ENCODE data around the gene POU4F1. TPM values are rescaled to one million over a fixed set of nuclear protein-coding genes. Genes with fewer than 3 reads are reported as not detected.

Gene POU4F1
- total RNA-seq, 2 donors from 2014 or later = not detected

DNA sequence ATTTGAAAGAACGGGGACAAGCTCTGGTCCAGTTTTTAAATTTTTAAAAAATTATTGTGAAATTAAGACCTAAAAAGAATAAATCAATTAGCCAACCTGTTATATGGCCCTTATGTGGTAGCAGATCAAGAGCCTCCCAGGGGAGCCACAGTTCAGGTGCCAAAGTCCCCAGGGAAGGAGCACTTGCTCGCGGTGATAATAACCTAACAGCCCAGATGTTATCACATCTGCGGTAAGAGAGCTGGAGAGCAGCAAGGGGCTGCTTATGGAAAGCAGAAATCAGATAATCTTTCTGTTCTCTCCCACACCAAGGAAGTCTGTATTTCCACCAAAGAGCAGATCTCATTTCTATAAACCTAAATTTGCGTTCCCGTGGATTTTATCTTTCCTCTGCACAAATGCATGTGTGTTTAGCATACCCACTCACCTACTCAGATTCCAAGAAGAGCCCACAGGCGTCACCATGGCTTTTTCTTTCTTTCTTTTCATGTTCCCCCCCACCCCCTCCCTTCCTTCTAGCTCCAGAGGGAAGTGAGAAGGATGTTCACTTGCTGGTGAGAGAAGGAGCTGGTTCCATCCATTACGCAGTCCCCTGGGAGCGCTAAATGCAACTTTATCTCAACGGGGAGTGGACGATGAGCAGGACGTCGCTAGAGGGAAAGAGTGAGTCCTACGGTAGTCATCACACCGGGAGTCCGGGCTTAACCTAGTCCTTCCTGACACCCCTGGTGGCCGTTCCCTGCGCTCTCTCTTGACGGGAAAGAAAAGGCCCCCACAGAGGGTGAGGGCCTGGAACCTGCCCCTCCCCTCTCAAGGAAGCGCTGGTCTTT, 1.6 kb upstream of the POU4F1 start:
- Histone ChIP-seq H3K27ac (no peak overlapping the region), H3K9me3 (no peaks in the 10 kb centered on the region), H3K9ac (ENCODE audit: low read depth in 2 of 2, low read length in 2 of 2) (no peak overlapping the region), H3K36me3 (no peaks in the 10 kb centered on the region), H3K4me1 (peaks cover 17% of the 10 kb centered on the region), H3K4me3 (no peak overlapping the region), H3K27me3 (peaks cover 91% of the 10 kb centered on the region)
- intact Hi-C loops (cut with DNase I) = loop anchor here (5.0 kb wide), 1 partner anchor 52 kb away; the partner anchor contains the start of gene OBI1
- TF ChIP-seq, protein P1, sequence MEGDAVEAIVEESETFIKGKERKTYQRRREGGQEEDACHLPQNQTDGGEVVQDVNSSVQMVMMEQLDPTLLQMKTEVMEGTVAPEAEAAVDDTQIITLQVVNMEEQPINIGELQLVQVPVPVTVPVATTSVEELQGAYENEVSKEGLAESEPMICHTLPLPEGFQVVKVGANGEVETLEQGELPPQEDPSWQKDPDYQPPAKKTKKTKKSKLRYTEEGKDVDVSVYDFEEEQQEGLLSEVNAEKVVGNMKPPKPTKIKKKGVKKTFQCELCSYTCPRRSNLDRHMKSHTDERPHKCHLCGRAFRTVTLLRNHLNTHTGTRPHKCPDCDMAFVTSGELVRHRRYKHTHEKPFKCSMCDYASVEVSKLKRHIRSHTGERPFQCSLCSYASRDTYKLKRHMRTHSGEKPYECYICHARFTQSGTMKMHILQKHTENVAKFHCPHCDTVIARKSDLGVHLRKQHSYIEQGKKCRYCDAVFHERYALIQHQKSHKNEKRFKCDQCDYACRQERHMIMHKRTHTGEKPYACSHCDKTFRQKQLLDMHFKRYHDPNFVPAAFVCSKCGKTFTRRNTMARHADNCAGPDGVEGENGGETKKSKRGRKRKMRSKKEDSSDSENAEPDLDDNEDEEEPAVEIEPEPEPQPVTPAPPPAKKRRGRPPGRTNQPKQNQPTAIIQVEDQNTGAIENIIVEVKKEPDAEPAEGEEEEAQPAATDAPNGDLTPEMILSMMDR (IDR thresholded peaks at IDR 0.05) = no peak
- no peak for DNase-seq

DNA sequence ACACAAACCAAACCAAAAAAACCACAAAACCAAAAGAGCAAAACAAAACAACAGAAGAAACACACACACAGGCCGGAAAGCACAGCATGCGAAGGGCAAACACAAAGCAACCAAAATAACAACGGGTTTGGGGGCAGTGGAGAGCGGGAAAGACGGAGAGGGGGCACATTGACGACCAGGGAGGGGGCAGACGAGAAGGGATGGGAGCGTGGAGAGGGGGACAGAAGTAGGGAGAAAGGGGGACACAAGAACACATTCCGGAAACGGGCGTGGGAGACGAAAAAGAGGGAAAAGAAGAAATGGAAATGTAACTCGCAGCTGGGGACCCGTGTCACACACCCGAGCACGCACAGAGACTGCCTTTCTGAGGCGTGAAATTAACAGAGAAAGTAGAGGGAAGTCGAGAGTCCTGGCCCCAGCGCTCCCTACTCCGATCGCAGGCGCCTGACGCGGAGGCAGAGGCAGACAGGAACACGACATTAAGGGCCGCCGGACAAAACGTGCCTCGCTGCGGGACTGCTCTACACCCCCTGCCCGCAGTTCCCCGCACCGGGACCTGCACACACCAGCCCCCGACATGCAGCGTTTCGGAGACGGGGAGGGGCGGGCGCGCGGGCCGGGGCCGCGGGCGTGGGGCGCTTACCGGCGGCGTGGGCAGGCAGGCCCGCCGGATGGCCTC, 652 bp downstream of the POU4F1 start:
- no peak for DNase-seq
- Histone ChIP-seq H3K4me1 (peaks cover 11% of the 10 kb centered on the region), H3K36me3 (no peaks in the 10 kb centered on the region), H3K9me3 (no peaks in the 10 kb centered on the region), H3K27ac (no peak overlapping the region), H3K9ac (ENCODE audit: low read depth in 2 of 2, low read length in 2 of 2) (peak overlapping the region in 1 of 2 donors; percentile 27), H3K4me3 (peak overlapping the region; percentile 32), H3K27me3 (peaks cover 91% of the 10 kb centered on the region)
- TF ChIP-seq, protein P1 (IDR thresholded peaks at IDR 0.05) = no peak
- intact Hi-C loops (cut with DNase I) = no loop called here

DNA sequence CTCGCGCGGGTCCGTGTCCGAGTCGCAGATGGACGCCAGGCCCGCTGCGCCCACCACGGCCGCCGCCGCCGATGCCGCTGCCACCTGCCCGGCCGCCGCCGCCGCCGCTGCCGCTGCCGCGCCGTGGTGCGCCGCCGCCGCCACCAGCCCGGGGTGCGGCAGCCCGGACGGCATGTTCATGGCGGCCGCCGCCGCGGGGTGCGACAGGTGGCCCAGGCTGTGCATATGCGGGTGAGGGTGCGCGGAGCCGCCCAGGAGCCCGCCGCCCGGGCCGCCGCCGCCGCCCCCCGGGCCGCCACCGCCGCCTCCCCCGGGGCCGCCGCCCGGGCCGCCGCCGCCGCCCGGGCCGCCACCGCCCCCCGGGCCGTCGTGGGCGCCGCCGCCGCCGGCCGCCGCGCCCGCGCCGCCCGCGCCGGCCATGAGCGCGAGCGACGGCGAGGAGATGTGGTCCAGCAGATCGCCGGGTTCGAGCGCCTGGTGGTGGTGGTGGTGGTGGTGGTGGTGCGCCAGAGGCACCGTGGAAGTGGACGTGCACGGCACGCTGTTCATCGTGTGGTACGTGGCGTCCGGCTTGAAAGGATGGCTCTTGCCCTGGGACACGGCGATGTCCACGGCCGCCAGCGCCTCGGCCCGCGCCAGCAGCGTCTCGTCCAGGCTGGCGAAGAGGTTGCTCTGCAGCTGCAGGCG, 1.3 kb downstream of the POU4F1 start:
- Histone ChIP-seq H3K9me3 (no peaks in the 10 kb centered on the region), H3K4me3 (peak overlapping the region; percentile 15), H3K9ac (ENCODE audit: low read depth in 2 of 2, low read length in 2 of 2) (no peak overlapping the region), H3K36me3 (no peaks in the 10 kb centered on the region), H3K27me3 (peaks cover 91% of the 10 kb centered on the region), H3K4me1 (peaks cover 11% of the 10 kb centered on the region), H3K27ac (no peak overlapping the region)
- no peak for DNase-seq
- intact Hi-C loops (cut with DNase I) = no loop called here
- TF ChIP-seq, protein P1 (IDR thresholded peaks at IDR 0.05) = no peak

DNA sequence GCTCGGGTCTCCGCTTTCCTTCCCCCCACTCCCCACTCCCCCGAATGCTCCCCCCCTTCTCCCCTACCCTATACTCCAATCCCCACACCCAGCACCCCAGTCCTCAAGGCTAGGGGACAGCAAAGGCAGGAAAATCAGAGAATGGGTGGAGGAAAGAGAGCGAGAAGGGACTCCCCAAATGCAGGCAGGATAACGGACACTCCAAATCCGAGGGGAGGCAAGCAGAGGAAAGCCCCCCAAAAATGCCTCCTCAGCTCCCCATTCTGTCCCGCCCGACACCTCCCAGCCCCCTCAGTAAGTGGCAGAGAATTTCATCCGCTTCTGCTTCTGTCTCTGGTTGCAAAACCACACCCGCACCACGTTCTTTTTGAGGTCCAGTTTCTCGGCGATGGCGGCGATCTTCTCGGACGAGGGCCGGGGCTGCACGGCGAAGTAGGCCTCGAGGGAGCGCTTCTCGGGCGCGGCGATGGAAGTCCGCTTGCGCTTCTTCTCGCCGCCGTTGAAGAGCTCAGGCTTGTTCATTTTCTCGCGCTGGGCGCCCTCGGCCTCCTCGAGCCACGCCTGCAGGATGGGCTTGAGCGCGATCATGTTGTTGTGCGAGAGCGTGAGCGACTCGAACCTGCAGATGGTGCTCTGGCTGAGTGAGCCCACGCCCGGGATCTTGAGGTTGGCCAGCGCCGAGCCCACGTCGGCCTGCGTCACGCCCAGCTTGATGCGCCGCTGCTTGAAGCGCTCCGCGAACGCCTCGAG, 2.1 kb downstream of the POU4F1 start:
- peaks cover 91% of the 10 kb centered on the region for H3K27me3 ChIP-seq
- H3K9me3 ChIP-seq = no peaks in the 10 kb centered on the region
- TF ChIP-seq, protein P1 (IDR thresholded peaks at IDR 0.05) = no peak
- peaks cover 11% of the 10 kb centered on the region for H3K4me1 ChIP-seq
- H3K36me3 ChIP-seq = no peaks in the 10 kb centered on the region
- intact Hi-C loops (cut with DNase I) = no loop called here
- H3K27ac ChIP-seq = no peak overlapping the region
- H3K4me3 ChIP-seq = peak overlapping the region; percentile 15
- no peak for DNase-seq
- no peak overlapping the region for H3K9ac ChIP-seq (ENCODE audit: low read depth in 2 of 2, low read length in 2 of 2)
